Uterus (tissue), 4 donors: ENCODE results near the gene GJD2. TPM values are rescaled to one million over a fixed set of nuclear protein-coding genes. Genes with fewer than 3 reads are reported as not detected.
A peak's percentile ranks its signal among the peaks of the same experiment; 100 is the strongest.

Source experiments
- DNase-seq, 2 donors: peaks; one replicate each; pipeline ENCODE4 v3.0.0-alpha.2; 2019 to 2020
- H3K27ac ChIP-seq, 2 donors: fragments of 200-600 bp; sonication (generic); 1 replicate in 1 of 2; 2 replicates in 1 of 2; pipeline ENCODE4 v1.5.1; 2016 to 2018
- H3K27me3 ChIP-seq, 2 donors: fragments of 200-600 bp; sonication (generic); one replicate each; pipeline ENCODE4 v1.5.1; 2018 to 2019; ENCODE audit warnings: control low read depth in 1 of 2
- H3K36me3 ChIP-seq, 2 donors: fragments of 200-600 bp; sonication (generic); one replicate each; pipeline ENCODE4 v1.5.1; 2019; ENCODE audit warnings: control low read depth in 1 of 2
- H3K4me1 ChIP-seq, 2 donors: fragments of 200-600 bp; sonication (generic); one replicate each; pipeline ENCODE4 v1.5.1; 2018 to 2019; ENCODE audit warnings: control low read depth in 1 of 2
- H3K4me3 ChIP-seq, 2 donors: fragments of 200-600 bp; sonication (generic); 1 replicate in 1 of 2; 2 replicates in 1 of 2; pipeline ENCODE4 v1.5.1; 2018 to 2019; ENCODE audit warnings: mild to moderate bottlenecking in 1 of 2
- H3K9me3 ChIP-seq, 2 donors: fragments of 200-600 bp; sonication (generic); one replicate each; pipeline ENCODE4 v1.5.1; 2019; ENCODE audit warnings: control low read depth in 1 of 2
- POLR2A ChIP-seq, 2 donors: fragments of 450-650 bp; IDR thresholded peaks; one replicate each; pipeline ENCODE4 v1.6.1; 2016; ENCODE audit warnings: antibody characterized with exemption in 2 of 2, mild to moderate bottlenecking in 1 of 2, moderate library complexity in 1 of 2
- intact Hi-C: fragments of 100-400 bp; cut with DNase I; formaldehyde crosslinking; loops from one replicate; pipeline ENCODE4 v1.15.1; 2023; ENCODE audit warnings: low total_unique reads
- total RNA-seq, 4 donors: library from RNA; depleted of rRNA in 3 of 4; stranded (reverse); fragments of >200 nt in 3 of 4; gene quantifications; one replicate each; pipeline versions ENCODE4 v1.1.0 to v1.2.4, GENCODE V29; 2014 to 2023
- TF ChIP-seq, protein P1 (sequence below), 4 experiments: fragments of 200-600 bp in 2 of 4; fragments of 450-650 bp in 2 of 4; sonication (generic) in 2 of 4; IDR thresholded peaks; one replicate each; pipeline ENCODE4 v1.5.1; 2016 to 2019; ENCODE audit warnings: antibody characterized with exemption in 4 of 4, mild to moderate bottlenecking in 2 of 4, moderate library complexity in 1 of 4
- donor health status: DM: yes; HTN: yes; CAD: no.

The GJD2 gene
- total RNA-seq, 4 donors from 2014 or later: 0.14 TPM; not detected in 3

DNA sequence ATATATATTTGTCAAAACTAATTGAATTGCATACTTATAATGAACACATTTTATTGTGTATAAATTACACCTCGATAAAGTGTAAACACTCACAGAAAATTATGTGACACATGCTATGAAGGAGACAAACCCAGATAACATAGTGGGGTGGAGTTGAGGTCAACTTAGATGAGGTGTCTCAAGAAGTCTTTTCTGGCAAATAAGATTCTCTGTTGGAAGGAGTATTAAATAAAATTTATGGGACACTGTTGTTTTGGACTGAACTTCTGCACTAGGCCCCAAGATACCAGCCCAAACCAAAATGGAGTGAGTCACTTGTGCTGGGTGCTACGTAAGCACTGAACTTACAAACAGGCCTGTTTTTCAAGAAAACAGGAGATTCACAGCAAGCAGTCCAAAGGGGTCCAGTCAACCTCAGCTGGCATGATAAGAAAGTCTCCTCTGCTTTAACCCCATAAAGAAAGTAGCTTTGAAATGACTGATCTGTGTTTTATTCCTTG lies 21.9 kb upstream of the GJD2 start:
- TF ChIP-seq POLR2A (IDR thresholded peaks at IDR 0.05): no peak
- TF ChIP-seq, protein P1, sequence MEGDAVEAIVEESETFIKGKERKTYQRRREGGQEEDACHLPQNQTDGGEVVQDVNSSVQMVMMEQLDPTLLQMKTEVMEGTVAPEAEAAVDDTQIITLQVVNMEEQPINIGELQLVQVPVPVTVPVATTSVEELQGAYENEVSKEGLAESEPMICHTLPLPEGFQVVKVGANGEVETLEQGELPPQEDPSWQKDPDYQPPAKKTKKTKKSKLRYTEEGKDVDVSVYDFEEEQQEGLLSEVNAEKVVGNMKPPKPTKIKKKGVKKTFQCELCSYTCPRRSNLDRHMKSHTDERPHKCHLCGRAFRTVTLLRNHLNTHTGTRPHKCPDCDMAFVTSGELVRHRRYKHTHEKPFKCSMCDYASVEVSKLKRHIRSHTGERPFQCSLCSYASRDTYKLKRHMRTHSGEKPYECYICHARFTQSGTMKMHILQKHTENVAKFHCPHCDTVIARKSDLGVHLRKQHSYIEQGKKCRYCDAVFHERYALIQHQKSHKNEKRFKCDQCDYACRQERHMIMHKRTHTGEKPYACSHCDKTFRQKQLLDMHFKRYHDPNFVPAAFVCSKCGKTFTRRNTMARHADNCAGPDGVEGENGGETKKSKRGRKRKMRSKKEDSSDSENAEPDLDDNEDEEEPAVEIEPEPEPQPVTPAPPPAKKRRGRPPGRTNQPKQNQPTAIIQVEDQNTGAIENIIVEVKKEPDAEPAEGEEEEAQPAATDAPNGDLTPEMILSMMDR (IDR thresholded peaks at IDR 0.05): no peak
- DNase-seq: peak in 1 of 2 donors; percentile 40
- intact Hi-C loops: no loop called here
- Histone ChIP-seq H3K9me3 (no peaks in the 10 kb centered on the region), H3K36me3 (no peaks in the 10 kb centered on the region), H3K4me3 (no peak overlapping the region), H3K27me3 (no peaks in the 10 kb centered on the region), H3K4me1 (no peaks in the 10 kb centered on the region), H3K27ac (peak overlapping the region in 1 of 2 donors; percentile 72)

DNA sequence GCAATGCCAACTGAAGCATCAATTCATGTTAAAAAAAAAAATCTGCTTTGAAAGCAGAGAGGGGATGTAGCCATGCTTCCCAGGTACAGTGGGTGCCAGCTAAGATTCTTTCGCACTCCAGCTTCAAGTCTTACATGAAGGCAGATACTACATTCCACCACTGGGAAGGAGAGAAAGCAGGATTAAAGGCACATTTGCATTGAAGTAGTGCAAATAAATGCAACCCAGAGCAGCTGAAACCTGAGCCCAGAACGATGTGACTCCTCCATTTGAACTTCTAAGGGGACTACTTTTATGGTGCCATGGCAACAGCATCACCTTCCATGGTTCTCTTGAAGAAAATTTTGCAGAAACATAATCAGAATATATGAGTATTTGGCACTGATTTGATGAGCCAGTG lies 19.1 kb upstream of the GJD2 start:
- no peaks in the 10 kb centered on the region for H3K27me3 ChIP-seq
- no peaks in the 10 kb centered on the region for H3K4me1 ChIP-seq
- no peaks in the 10 kb centered on the region for H3K9me3 ChIP-seq
- H3K4me3 ChIP-seq: no peak overlapping the region
- intact Hi-C loops: no loop called here
- TF ChIP-seq, protein P1 (IDR thresholded peaks at IDR 0.05): no peak
- DNase-seq: no peak
- H3K27ac ChIP-seq: no peak overlapping the region
- no peaks in the 10 kb centered on the region for H3K36me3 ChIP-seq

DNA sequence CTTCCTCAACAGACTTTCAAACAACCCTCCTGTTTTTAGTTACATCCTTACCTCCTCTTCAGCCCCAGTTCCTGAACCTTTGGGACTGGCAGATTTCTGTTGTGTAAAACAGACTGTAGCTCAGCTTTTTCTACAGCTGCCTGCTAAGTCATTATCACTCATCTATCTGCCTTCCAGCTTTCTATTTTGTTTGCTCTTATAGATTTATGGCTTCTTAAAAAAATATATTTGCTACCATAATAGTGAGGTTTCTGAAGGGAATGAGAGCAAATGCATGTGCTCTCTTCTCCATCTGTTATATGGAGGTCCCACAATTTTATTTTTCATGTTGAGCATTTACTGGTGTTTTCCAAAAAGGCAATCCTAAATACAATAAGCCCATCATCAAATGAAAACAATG lies 18.2 kb upstream of the GJD2 start:
- Histone ChIP-seq H3K36me3 (no peaks in the 10 kb centered on the region), H3K27me3 (no peaks in the 10 kb centered on the region), H3K4me3 (no peak overlapping the region), H3K4me1 (no peaks in the 10 kb centered on the region), H3K9me3 (no peaks in the 10 kb centered on the region), H3K27ac (no peak overlapping the region)
- no peak for DNase-seq
- intact Hi-C loops: no loop called here
- no peak for TF ChIP-seq POLR2A (IDR thresholded peaks at IDR 0.05)
- TF ChIP-seq, protein P1 (IDR thresholded peaks at IDR 0.05): no peak

DNA sequence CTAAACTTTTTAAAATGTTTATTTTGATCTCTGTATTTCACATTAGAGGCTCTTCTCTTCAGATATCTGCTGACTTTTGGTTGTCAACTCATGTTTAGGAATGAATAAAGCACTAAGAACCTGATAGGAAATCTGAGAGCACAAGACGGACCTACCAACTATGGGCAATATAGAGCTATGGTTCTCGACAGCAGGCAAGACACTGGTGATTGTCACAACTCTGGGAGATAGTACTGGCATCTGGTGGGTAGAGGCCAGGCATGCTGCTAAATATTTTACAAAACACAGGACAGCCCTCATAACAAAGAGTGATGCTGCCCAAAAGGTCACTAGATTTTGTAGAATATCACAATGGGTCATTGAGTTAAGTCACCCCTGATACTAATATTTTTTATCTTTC lies 17.5 kb upstream of the GJD2 start:
- TF ChIP-seq, protein P1 (IDR thresholded peaks at IDR 0.05): no peak
- no peak for TF ChIP-seq POLR2A (IDR thresholded peaks at IDR 0.05)
- Histone ChIP-seq H3K9me3 (no peaks in the 10 kb centered on the region), H3K27ac (no peak overlapping the region), H3K4me1 (no peaks in the 10 kb centered on the region), H3K27me3 (no peaks in the 10 kb centered on the region), H3K4me3 (no peak overlapping the region), H3K36me3 (no peaks in the 10 kb centered on the region)
- intact Hi-C loops: no loop called here
- no peak for DNase-seq

DNA sequence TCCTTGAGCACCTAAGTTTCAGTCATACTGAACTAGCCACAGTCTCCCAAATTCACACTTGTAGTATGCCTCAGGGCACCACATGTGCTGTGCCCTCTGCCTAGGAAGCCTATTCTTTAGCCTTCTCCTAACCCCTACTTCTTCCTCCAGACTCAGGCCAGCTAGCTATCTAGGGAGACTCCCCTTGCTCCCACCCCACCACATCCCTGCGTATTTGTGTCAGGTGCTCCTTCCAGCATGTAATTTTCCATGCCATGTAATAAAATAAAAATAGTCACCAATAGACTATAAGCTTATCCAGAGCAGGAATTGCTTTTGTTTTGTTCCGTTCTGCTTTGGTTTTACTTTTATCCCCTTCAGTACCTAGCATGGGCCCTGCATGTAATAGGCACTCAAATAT lies 14.9 kb upstream of the GJD2 start:
- Histone ChIP-seq H3K4me3 (no peak overlapping the region), H3K9me3 (no peaks in the 10 kb centered on the region), H3K36me3 (no peaks in the 10 kb centered on the region), H3K27me3 (no peaks in the 10 kb centered on the region), H3K4me1 (no peaks in the 10 kb centered on the region), H3K27ac (no peak overlapping the region)
- no peak for TF ChIP-seq POLR2A (IDR thresholded peaks at IDR 0.05)
- TF ChIP-seq, protein P1 (IDR thresholded peaks at IDR 0.05): no peak
- no peak for DNase-seq
- intact Hi-C loops: no loop called here
